ENCODE results near the gene PRR15L.
"Not testable (repeated sequence)": the region's sequence is repeated elsewhere in the genome, so short reads cannot be mapped to it uniquely, and the experiment has no call there.

PRR15L gene

GRCh38 chr17:47929218-47930000, 28.3 kb downstream of the PRR15L start:
- no peak for DNase-seq

- no peak for DNase-seq
Measured at GRCh38 chr17:47928415-47928814, 29.3 kb downstream of the PRR15L start.

- no peak for DNase-seq
Measured at GRCh38 chr17:47927821-47928400, 29.8 kb downstream of the PRR15L start.

DNA sequence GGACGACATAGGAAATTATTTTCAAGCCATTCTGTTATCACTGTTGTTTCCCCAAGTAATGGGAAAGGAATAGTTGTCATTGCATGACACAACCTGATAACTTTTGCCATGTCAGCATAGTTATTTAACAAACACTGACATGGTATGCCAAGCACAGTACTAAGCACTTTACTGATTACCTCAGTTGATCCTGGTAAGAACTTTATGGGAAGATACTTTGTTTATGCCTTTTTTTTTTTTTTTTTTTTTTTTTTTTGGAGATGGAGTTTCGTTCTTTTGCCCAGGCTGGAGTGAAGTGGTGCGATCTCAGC, 32.0 kb downstream of the PRR15L start:
- DNase-seq = no peak

GRCh38 chr17:47924785-47925677, 32.7 kb downstream of the PRR15L start:
- no peak for DNase-seq

GRCh38 chr17:47919889-47920288, 37.8 kb downstream of the PRR15L start:
- not testable (repeated sequence) for DNase-seq

GRCh38 chr17:47918991-47919390, 38.7 kb downstream of the PRR15L start:
- DNase-seq = no peak

GRCh38 chr17:47918006-47918405, 39.7 kb downstream of the PRR15L start:
- DNase-seq = no peak

- no peak for DNase-seq
Measured at GRCh38 chr17:47917581-47917980, 40.1 kb downstream of the PRR15L start.

- DNase-seq = no peak
Measured at GRCh38 chr17:47916489-47917208, 41.0 kb downstream of the PRR15L start.

DNA sequence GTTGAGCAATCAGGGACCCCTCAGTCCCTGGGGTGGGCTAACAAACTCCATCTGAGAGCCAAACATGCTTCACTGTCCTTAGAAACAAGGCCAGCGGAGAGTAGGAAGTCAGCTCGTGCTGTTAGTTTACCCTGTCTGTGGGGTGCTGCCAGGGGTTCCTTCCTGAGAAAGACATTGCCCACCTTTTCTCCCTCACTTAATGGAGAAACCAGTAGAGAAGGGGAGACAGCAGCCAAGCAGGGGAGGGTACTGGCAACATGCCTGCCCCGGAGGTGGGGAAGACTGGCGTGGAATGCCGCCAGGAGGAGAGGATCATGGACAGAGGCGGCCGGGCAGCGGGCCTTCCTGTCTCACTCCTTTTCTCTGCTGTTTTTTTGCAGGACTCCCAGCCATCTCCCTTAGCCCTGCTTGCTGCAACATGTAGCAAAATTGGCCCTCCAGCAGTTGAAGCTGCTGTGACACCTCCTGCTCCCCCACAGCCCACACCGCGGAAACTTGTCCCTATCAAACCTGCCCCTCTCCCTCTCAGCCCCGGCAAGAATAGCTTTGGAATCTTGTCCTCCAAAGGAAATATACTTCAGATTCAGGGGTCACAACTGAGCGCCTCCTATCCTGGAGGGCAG, 41.8 kb downstream of the PRR15L start:
- DNase-seq = no peak

- DNase-seq = no peak
Measured at GRCh38 chr17:47914306-47914948, 43.3 kb downstream of the PRR15L start.

GRCh38 chr17:47913050-47913449, 44.6 kb downstream of the PRR15L start:
- no peak for DNase-seq

- no peak for DNase-seq
Measured at GRCh38 chr17:47907932-47908562, 49.6 kb downstream of the PRR15L start.

DNA sequence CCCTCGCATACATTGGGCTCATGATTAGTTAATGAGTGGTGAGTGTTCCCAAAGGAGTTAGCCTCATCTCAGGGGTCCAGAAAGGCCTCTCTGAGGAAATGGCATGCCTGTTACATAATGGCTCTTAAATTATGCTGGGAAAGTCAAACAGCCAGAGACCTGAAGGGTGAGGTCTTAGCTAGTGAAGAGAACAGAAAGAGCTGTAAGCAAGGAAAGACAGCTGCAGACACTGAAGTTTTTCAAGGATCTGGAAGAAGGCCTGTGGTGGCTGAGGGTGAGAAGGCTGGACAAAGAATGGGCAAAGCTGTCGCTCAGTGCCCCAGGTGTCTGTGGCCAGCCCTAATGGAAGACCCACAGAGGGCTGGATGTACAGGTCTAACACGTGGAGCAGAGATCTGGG, 51.2 kb downstream of the PRR15L start:
- no peak for DNase-seq

DNA sequence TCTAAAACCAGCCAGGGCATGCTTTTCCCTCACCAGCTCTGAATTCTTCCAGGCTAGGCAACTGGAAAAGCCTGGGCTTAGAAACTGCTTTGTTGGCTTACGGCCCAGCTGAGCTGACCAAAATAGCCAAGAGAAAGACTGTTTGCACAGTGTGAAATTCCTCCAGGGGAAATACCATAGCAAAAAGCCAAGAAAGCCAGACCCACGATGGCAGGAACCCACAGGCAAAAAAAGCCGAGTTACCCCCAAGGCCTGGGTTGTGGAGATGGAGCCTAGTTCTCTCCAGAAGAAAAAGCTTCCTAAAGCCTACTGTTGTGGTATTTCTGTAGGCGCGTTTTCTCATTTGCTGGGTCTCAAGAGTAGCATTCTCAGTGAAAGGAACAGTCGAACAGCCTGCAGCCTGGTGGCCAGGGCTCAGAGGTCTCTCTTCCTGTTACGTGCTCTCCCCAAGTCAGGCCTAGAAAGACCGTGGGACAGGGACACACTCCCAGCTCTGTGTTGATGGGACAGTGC, 52.4 kb downstream of the PRR15L start:
- no peak for DNase-seq

DNA sequence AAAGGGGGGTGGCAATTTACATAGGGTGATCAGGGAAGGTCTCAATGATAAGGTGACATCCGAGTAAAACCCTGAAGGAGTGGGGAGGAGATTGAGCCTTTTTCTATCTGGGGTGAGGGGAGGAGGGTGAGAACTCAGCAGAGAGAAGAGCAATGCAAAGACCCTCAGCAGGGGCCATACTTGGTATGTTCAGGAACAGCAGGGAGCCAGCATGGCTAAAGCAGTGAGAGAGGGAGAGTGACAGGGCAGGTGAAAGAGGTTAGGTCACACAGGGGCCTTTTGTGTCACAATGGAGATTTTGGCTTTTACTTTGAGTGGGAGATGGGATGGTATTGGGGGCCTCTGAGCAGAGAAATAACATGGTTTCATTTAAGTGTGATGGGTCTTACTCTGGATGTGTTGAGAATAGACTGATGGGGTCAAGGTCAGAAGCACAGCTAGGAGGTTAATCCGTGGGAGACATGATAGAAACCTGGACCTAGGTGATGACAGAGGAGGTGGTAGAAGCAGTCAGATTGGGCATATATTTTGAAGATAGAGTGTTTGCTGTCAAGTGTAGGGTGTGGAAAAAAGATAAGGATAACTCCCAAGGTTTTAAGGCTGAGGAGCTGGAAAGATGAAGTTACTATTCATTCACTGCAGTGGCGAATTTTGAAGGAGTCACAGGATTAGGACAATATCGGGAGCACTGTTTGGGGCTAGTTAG, 55.5 kb downstream of the PRR15L start:
- DNase-seq = no peak

Data from activated CD4-positive, alpha-beta T cell treated with anti-CD3 and anti-CD28 coated beads for 48 hours (primary cell).